Vagina (tissue), 2 donors: ENCODE results near the gene AFAP1. TPM values are rescaled to one million over a fixed set of nuclear protein-coding genes. Genes with fewer than 3 reads are reported as not detected.

ENCODE experiments used
- DNase-seq, 2 donors: peaks; one replicate each; pipeline ENCODE4 v3.0.0-alpha.2; 2017; ENCODE audit errors: extremely low spot score in 2 of 2
- H3K27ac ChIP-seq: fragments of 200-600 bp; sonication (generic); one replicate; pipeline ENCODE4 v1.5.1; 2019
- H3K27me3 ChIP-seq: fragments of 200-600 bp; sonication (generic); one replicate; pipeline ENCODE4 v1.5.1; 2019
- H3K36me3 ChIP-seq, 2 donors: fragments of 200-600 bp; sonication (generic); one replicate each; pipeline ENCODE4 v1.5.1; 2017 to 2019
- H3K4me1 ChIP-seq: fragments of 200-600 bp; sonication (generic); one replicate; pipeline ENCODE4 v1.5.1; 2019
- H3K4me3 ChIP-seq, 2 donors: fragments of 200-600 bp; sonication (generic); 1 replicate in 1 of 2; 2 replicates in 1 of 2; pipeline ENCODE4 v1.5.1; 2016 to 2019
- H3K9me3 ChIP-seq: fragments of 200-600 bp; sonication (generic); one replicate; pipeline ENCODE4 v1.5.1; 2019
- POLR2A ChIP-seq, 2 donors: fragments of 450-650 bp; IDR thresholded peaks; one replicate each; pipeline ENCODE4 v1.6.1; 2017; ENCODE audit warnings: antibody characterized with exemption in 2 of 2, mild to moderate bottlenecking in 2 of 2, moderate library complexity in 2 of 2
- POLR2AphosphoS5 ChIP-seq, 2 donors: sonication (generic); formaldehyde crosslinking; IDR thresholded peaks; one replicate each; pipeline ENCODE4 v1.9.0; 2017; ENCODE audit warnings: antibody characterized with exemption in 2 of 2, mild to moderate bottlenecking in 2 of 2, low read depth in 1 of 2; ENCODE audit not compliant: insufficient read depth in 1 of 2
- intact Hi-C: fragments of 100-400 bp; cut with DNase I; formaldehyde crosslinking; loops from one replicate; pipeline ENCODE4 v1.15.1; 2023
- total RNA-seq: library from RNA; depleted of rRNA; stranded (reverse); fragments of >200 nt; gene quantifications from one replicate; pipeline ENCODE4 v1.2.3, GENCODE V29; 2016
- TF ChIP-seq, protein P1 (sequence below), 3 experiments: fragments of 450-650 bp in 2 of 3; fragments of 200-600 bp in 1 of 3; sonication (generic) in 1 of 3; IDR thresholded peaks; one replicate each; pipeline ENCODE4 v1.5.1; 2017 to 2019; ENCODE audit warnings: antibody characterized with exemption in 3 of 3, mild to moderate bottlenecking in 2 of 3, moderate library complexity in 2 of 3

The AFAP1 gene
- total RNA-seq, 1 donor from 2014 or later = 20.4 TPM

DNA sequence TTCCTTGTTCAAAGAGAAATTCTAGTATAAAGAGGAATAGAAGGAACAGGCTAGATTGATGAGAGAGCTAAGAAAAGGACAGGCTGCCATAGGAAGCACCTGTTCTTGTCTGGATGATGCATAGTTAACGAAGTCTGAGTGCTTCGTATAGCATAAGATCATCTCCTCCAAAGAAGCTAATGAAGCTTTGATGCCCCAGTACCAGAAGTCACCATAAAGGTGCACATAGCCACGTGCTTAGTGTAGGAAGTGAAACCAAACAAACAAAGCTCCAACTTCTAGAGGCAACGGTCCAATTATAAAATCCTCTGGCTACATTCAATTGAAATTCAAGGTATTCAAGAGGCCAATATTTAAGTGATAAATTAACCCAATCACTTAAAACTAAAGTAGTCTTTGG lies 31.0 kb downstream of the AFAP1 start:
- Histone ChIP-seq H3K27me3 (no peaks in the 10 kb centered on the region), H3K4me1 (peaks cover 88% of the 10 kb centered on the region), H3K4me3 (no peak overlapping the region), H3K36me3 (no peaks in the 10 kb centered on the region), H3K27ac (no peak overlapping the region), H3K9me3 (no peaks in the 10 kb centered on the region)
- intact Hi-C loops = no loop called here
- TF ChIP-seq POLR2A (IDR thresholded peaks at IDR 0.05) (no peak), POLR2AphosphoS5 (IDR thresholded peaks at IDR 0.05; ENCODE audit: insufficient read depth in 1 of 2, low read depth in 1 of 2) (no peak)
- TF ChIP-seq, protein P1, sequence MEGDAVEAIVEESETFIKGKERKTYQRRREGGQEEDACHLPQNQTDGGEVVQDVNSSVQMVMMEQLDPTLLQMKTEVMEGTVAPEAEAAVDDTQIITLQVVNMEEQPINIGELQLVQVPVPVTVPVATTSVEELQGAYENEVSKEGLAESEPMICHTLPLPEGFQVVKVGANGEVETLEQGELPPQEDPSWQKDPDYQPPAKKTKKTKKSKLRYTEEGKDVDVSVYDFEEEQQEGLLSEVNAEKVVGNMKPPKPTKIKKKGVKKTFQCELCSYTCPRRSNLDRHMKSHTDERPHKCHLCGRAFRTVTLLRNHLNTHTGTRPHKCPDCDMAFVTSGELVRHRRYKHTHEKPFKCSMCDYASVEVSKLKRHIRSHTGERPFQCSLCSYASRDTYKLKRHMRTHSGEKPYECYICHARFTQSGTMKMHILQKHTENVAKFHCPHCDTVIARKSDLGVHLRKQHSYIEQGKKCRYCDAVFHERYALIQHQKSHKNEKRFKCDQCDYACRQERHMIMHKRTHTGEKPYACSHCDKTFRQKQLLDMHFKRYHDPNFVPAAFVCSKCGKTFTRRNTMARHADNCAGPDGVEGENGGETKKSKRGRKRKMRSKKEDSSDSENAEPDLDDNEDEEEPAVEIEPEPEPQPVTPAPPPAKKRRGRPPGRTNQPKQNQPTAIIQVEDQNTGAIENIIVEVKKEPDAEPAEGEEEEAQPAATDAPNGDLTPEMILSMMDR (IDR thresholded peaks at IDR 0.05) = no peak
- no peak for DNase-seq

DNA sequence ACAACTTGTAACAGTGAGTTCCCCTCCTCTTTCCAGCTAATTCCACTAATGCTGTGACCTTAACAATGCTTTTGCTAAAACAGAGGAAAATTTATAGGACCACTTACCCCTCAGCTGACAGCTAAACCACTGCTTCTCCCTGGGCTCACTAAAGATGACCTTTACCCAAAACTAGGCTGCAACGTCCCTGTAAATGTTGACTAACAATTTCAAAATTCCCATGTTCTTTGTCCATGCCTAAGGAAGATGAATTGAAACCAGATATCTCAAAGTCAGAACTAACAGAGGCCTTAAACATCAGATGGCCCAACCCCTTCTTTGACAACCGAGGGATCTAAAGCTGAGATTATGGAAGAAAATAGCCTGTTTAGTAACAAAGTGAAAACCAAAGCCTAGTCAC lies 32.5 kb downstream of the AFAP1 start:
- TF ChIP-seq POLR2AphosphoS5 (IDR thresholded peaks at IDR 0.05; ENCODE audit: insufficient read depth in 1 of 2, low read depth in 1 of 2) (no peak), POLR2A (IDR thresholded peaks at IDR 0.05) (no peak)
- TF ChIP-seq, protein P1 (IDR thresholded peaks at IDR 0.05) = no peak
- no peak overlapping the region for H3K4me3 ChIP-seq
- no peaks in the 10 kb centered on the region for H3K27me3 ChIP-seq
- H3K4me1 ChIP-seq = peaks cover 93% of the 10 kb centered on the region
- no peak overlapping the region for H3K27ac ChIP-seq
- DNase-seq = no peak
- intact Hi-C loops = no loop called here
- H3K36me3 ChIP-seq = no peaks in the 10 kb centered on the region
- H3K9me3 ChIP-seq = no peaks in the 10 kb centered on the region

DNA sequence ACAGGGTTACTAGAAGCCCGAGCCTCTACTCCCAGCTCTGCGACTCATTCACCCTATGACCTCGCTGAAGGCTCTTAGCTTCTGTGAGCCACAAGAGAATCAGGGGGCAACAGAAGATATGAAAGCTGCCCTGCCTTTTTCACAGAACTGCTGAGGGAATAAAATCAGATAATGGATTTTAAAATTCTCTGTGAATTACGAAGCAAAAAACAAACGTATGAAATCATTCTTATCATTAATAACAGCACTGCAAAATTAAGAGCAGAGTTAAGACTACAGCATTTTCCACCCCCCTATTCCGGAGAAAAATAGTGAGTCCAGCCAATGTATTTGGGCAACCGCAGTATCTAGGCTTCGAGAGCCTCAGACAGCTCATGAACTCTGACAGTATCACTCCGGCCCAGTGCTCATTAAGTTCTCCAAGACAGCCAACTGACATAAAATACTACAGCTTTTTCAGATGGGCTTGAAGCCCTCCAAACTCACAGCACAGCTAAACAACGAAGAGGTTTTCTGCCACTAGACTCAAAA lies 33.4 kb downstream of the AFAP1 start:
- DNase-seq = no peak
- intact Hi-C loops = no loop called here
- no peak for TF ChIP-seq POLR2AphosphoS5 (IDR thresholded peaks at IDR 0.05; ENCODE audit: insufficient read depth in 1 of 2, low read depth in 1 of 2)
- TF ChIP-seq, protein P1 (IDR thresholded peaks at IDR 0.05) = no peak
- no peak for TF ChIP-seq POLR2A (IDR thresholded peaks at IDR 0.05)
- Histone ChIP-seq H3K9me3 (no peaks in the 10 kb centered on the region), H3K27me3 (no peaks in the 10 kb centered on the region), H3K4me3 (peak overlapping the region in 1 of 2 donors; percentile 1), H3K27ac (peak overlapping the region; percentile 81), H3K36me3 (no peaks in the 10 kb centered on the region), H3K4me1 (peaks cover 84% of the 10 kb centered on the region)

DNA sequence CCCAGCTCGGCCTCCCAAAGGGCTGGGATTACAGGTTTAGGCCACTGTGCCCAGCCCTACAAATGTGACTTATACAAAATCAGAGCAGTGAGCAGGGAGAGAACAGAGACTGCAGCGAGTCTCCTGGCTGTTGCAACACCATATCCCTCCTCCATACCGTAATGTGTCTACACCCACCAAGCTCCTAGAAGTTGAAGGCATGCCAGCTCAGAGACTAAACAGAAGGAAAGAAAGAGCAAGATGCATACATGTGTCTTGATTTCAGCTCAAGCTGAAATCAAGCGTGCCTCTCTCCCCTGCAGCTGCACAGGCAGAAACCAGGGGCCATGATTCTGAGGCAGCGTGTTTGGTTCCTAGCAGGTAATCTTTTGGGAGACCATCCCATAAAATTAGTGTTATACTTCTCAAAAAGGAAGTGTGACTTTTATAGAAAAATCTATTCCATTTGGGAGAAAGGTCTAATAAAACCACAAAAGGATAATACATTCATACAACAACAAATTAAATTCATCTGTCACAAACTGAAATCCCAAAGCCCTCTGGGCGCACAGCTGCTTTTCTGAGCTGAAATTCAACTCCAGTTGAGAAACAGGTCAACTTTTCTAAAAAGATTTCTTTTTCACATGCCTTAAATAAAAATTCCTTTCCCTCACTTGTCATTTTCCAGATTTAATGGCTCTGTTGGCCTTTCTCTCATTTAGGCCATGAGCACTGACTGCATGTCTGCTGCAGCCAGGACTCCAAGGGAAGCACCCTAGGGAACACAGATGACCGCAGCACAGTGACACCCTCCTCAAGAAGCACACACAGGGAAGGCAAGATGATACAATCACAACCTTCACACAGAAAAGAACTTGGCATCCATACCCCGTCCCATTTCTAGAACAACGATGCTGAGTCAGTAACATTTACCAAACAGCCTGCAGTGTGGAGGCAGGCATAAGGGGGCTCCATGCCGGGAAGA lies 34.4 kb downstream of the AFAP1 start:
- intact Hi-C loops = no loop called here
- Histone ChIP-seq H3K9me3 (no peaks in the 10 kb centered on the region), H3K4me3 (peak overlapping the region; percentile 1 to 15), H3K27me3 (no peaks in the 10 kb centered on the region), H3K4me1 (peaks cover 74% of the 10 kb centered on the region), H3K27ac (peak overlapping the region; percentile 81), H3K36me3 (no peaks in the 10 kb centered on the region)
- no peak for DNase-seq
- TF ChIP-seq POLR2A (IDR thresholded peaks at IDR 0.05) (no peak), POLR2AphosphoS5 (IDR thresholded peaks at IDR 0.05; ENCODE audit: insufficient read depth in 1 of 2, low read depth in 1 of 2) (peak; percentile 26 to 40)
- TF ChIP-seq, protein P1 (IDR thresholded peaks at IDR 0.05) = no peak
